ENCODE data around the gene BEX1. TPM values are rescaled to one million over a fixed set of nuclear protein-coding genes. Genes with fewer than 3 reads are reported as not detected.

The BEX1 gene
- total RNA-seq, 4 donors from 2014 or later: 0.83 to 7.6 (median 2.5) TPM

GRCh38 chrX:103017542-103017941 lies 46.4 kb downstream of the BEX1 start:
- no peaks in the 10 kb centered on the region for H3K36me3 ChIP-seq
- H3K27me3 ChIP-seq: no peaks in the 10 kb centered on the region
- 36% methylated on average over 4 of the region's 4 CpGs for WGBS
- no peak for TF ChIP-seq CTCF (IDR thresholded peaks at IDR 0.05)
- TF ChIP-seq POLR2AphosphoS5 (IDR thresholded peaks at IDR 0.05): no peak
- TF ChIP-seq EP300 (IDR thresholded peaks at IDR 0.05): no peak
- TF ChIP-seq POLR2A (IDR thresholded peaks at IDR 0.05; ENCODE audit: low read depth): no peak
- no peaks in the 10 kb centered on the region for H3K4me1 ChIP-seq
- no peak overlapping the region for H3K4me3 ChIP-seq
- H3K27ac ChIP-seq (replicated peaks in 1 of 4): no peak overlapping the region
- intact Hi-C loops (cut with DNase I): no loop called here
- H3K9me3 ChIP-seq: no peaks in the 10 kb centered on the region
- no peak for DNase-seq (ENCODE audit: extremely low spot score)

- intact Hi-C loops (cut with DNase I): no loop called here
- Histone ChIP-seq H3K4me3 (no peak overlapping the region), H3K4me1 (no peaks in the 10 kb centered on the region), H3K27ac (replicated peaks in 1 of 4) (no peak overlapping the region), H3K9me3 (no peaks in the 10 kb centered on the region), H3K27me3 (no peaks in the 10 kb centered on the region), H3K36me3 (no peaks in the 10 kb centered on the region)
- no peak for DNase-seq (ENCODE audit: extremely low spot score)
- WGBS: 60% methylated on average over 3 of the region's 3 CpGs
- TF ChIP-seq POLR2A (IDR thresholded peaks at IDR 0.05; ENCODE audit: low read depth): no peak
- no peak for TF ChIP-seq EP300 (IDR thresholded peaks at IDR 0.05)
Observed at GRCh38 chrX:103012945-103013344, 51.0 kb downstream of the BEX1 start.

Other genes with a start within 250 kb of the BEX1 start
- under 1 TPM; 0.52 to 0.99 (median 0.73) TPM for gene RAB40AL, start 126.9 kb downstream of the BEX1 start, total RNA-seq
- under 1 TPM in 2 of 4 donors, not detected in 2; 0.11 to 0.91 TPM for gene NXF3, start 29.0 kb upstream of the BEX1 start, total RNA-seq
- 10 to 100 TPM; 31.1 to 66.8 (median 49.0) TPM for gene BEX4, start 150.9 kb upstream of the BEX1 start, total RNA-seq
- gene TCEAL8, start 191.0 kb upstream of the BEX1 start, total RNA-seq: 10 to 100 TPM; 49.7 to 56.9 (median 54.2) TPM
- gene TCEAL5, start 212.6 kb upstream of the BEX1 start, total RNA-seq: 1 to 10 TPM in 1 of 4 donors, under 1 TPM in 2, not detected in 1; 0.33 to 1.0 (median 0.97) TPM
- gene BEX2, start 246.8 kb upstream of the BEX1 start, total RNA-seq: 10 to 100 TPM in 1 of 4 donors, 1 to 10 TPM in 3; 2.1 to 10.6 (median 5.6) TPM